Neural cell (in vitro differentiated cells): ENCODE results near the gene C3. TPM values are rescaled to one million over a fixed set of nuclear protein-coding genes. Genes with fewer than 3 reads are reported as not detected.

Experiments
- H2AFZ ChIP-seq: fragments of 200-600, 300-800 bp; sonication (generic), shearing (Covaris generic); 2 replicates; pipeline ENCODE4 v1.6.0; 2014; ENCODE audit warnings: low read depth, mild to moderate bottlenecking, antibody characterized with exemption, low read length, moderate library complexity
- H3F3A ChIP-seq: fragments of 200-600 bp; shearing (Covaris generic); 2 replicates; pipeline ENCODE4 v1.6.1; 2016; ENCODE audit warnings: mild to moderate bottlenecking, moderate library complexity, mixed read lengths, antibody characterized with exemption, low read length; ENCODE audit not compliant: insufficient read depth, poor library complexity, severe bottlenecking
- H3K27ac ChIP-seq: fragments of 200-600, 300-800 bp; sonication (generic), shearing (Covaris generic); 2 replicates; pipeline ENCODE4 v1.5.1; 2014; ENCODE audit warnings: mild to moderate bottlenecking, low read length, moderate library complexity
- H3K27me3 ChIP-seq: fragments of 300-800, 200-600 bp; sonication (generic), shearing (Covaris generic); 2 replicates; pipeline ENCODE4 v1.6.0; 2014; ENCODE audit warnings: mild to moderate bottlenecking, low read depth, low read length, moderate library complexity; ENCODE audit not compliant: insufficient read depth
- H3K36me3 ChIP-seq: fragments of 300-800, 200-600 bp; sonication (generic), shearing (Covaris generic); 2 replicates; pipeline ENCODE4 v1.5.1; 2014; ENCODE audit warnings: mild to moderate bottlenecking, antibody characterized with exemption, low read length, moderate library complexity; ENCODE audit not compliant: insufficient read depth
- H3K4me2 ChIP-seq: fragments of 300-800, 200-600 bp; sonication (generic), shearing (Covaris generic); 2 replicates; pipeline ENCODE4 v1.6.0; 2014; ENCODE audit warnings: mild to moderate bottlenecking, low read length
- H3K4me3 ChIP-seq: fragments of 300-800, 200-600 bp; sonication (generic), shearing (Covaris generic); 2 replicates; pipeline ENCODE4 v1.5.1; 2014; ENCODE audit warnings: mild to moderate bottlenecking, low read length, moderate library complexity
- H3K79me2 ChIP-seq: fragments of 200-600 bp; shearing (Covaris generic); replicated peaks from 2 replicates; pipeline ENCODE4 v1.6.0; 2014; ENCODE audit warnings: mild to moderate bottlenecking, low read length, moderate library complexity; ENCODE audit not compliant: insufficient read depth
- H3K9ac ChIP-seq: fragments of 300-800, 200-600 bp; sonication (generic), shearing (Covaris generic); 2 replicates; pipeline ENCODE4 v1.6.1; 2016; ENCODE audit warnings: mild to moderate bottlenecking, low read length, mixed read lengths
- H3K9me2 ChIP-seq: fragments of 200-600 bp; shearing (Covaris generic); 2 replicates; pipeline ENCODE4 v1.6.1; 2016; ENCODE audit warnings: mild to moderate bottlenecking, low read length, mixed read lengths; ENCODE audit not compliant: insufficient read depth
- H3K9me3 ChIP-seq: fragments of 200-600, 300-800 bp; sonication (generic), shearing (Covaris generic); 2 replicates; pipeline ENCODE4 v1.6.1; 2016; ENCODE audit warnings: mild to moderate bottlenecking, mixed run types, low read length, moderate library complexity, mixed read lengths
- H4K20me1 ChIP-seq: fragments of 200-600 bp; shearing (Covaris generic); 2 replicates; pipeline ENCODE4 v1.6.1; 2016; ENCODE audit warnings: mild to moderate bottlenecking, mixed run types; ENCODE audit not compliant: insufficient read depth
- CTCF ChIP-seq: fragments of 450-650 bp; IDR thresholded peaks from 2 replicates; pipeline ENCODE4 v1.5.1; 2014; ENCODE audit warnings: antibody characterized with exemption, mild to moderate bottlenecking, moderate library complexity; ENCODE audit not compliant: poor library complexity, severe bottlenecking
- EP300 ChIP-seq: fragments of 450-650 bp; conservative IDR thresholded peaks from 2 replicates; pipeline ENCODE4 v1.6.1; 2014; ENCODE audit warnings: antibody characterized with exemption, mild to moderate bottlenecking, moderate library complexity; ENCODE audit not compliant: poor library complexity, severe bottlenecking
- EZH2 ChIP-seq: fragments of 200-600, 300-800 bp; shearing (Covaris generic), sonication (generic); IDR thresholded peaks from 2 replicates; pipeline ENCODE4 v1.6.1; 2014; ENCODE audit warnings: antibody characterized with exemption, low read length, borderline replicate concordance, mild to moderate bottlenecking; ENCODE audit not compliant: insufficient read depth, poor library complexity, severe bottlenecking
- MXI1 ChIP-seq: fragments of 450-650 bp; conservative IDR thresholded peaks from 2 replicates; pipeline ENCODE4 v1.6.1; 2014; ENCODE audit warnings: antibody characterized with exemption, mild to moderate bottlenecking; ENCODE audit not compliant: poor library complexity, severe bottlenecking
- POLR2AphosphoS5 ChIP-seq: IDR thresholded peaks from 2 replicates; pipeline ENCODE4 v1.6.1; 2012
- RAD21 ChIP-seq: fragments of 450-650 bp; conservative IDR thresholded peaks from 2 replicates; pipeline ENCODE4 v1.6.1; 2014; ENCODE audit warnings: antibody characterized with exemption, mild to moderate bottlenecking, moderate library complexity
- REST ChIP-seq: IDR thresholded peaks from 2 replicates; pipeline ENCODE4 v1.6.1; 2012; ENCODE audit warnings: borderline replicate concordance
- SMC3 ChIP-seq: fragments of 450-650 bp; conservative IDR thresholded peaks from 2 replicates; pipeline ENCODE4 v1.6.1; 2014; ENCODE audit warnings: antibody characterized with exemption, mild to moderate bottlenecking, moderate library complexity; ENCODE audit not compliant: poor library complexity
- TAF1 ChIP-seq: IDR thresholded peaks from 2 replicates; pipeline ENCODE4 v1.6.1; 2012; ENCODE audit warnings: low read depth
- polyA plus RNA-seq: library from polyadenylated mRNA; depleted of rRNA; stranded (reverse); fragments of >200 nt; gene quantifications from 2 replicates; pipeline ENCODE4 v1.2.3, GENCODE V29; 2014

Gene C3
- polyA plus RNA-seq, 1 donor from 2014 or later = not detected

GRCh38 chr19:6738787-6739389 is 18.4 kb upstream of the C3 start:
- H3K4me3 ChIP-seq = peak overlapping the region; percentile 60
- H3F3A ChIP-seq = no peaks in the 10 kb centered on the region
- TF ChIP-seq TAF1 (no peak), REST (no peak), MXI1 (no peak), CTCF (peak; percentile 7)
- H4K20me1 ChIP-seq = no peaks in the 10 kb centered on the region
- H3K79me2 ChIP-seq = no peaks in the 10 kb centered on the region
- peak overlapping the region; percentile 56 for H2AFZ ChIP-seq
- H3K27ac ChIP-seq = no peak overlapping the region
- H3K9me3 ChIP-seq = no peaks in the 10 kb centered on the region
- no peaks in the 10 kb centered on the region for H3K9me2 ChIP-seq
- H3K27me3 ChIP-seq = peaks cover 8% of the 10 kb centered on the region
- H3K36me3 ChIP-seq = no peaks in the 10 kb centered on the region
- peak overlapping the region; percentile 38 for H3K9ac ChIP-seq
- H3K4me2 ChIP-seq = no peak overlapping the region

- no peaks in the 10 kb centered on the region for H3K9me2 ChIP-seq
- H3K27ac ChIP-seq = peak overlapping the region; percentile 61
- H3K27me3 ChIP-seq = peaks cover 8% of the 10 kb centered on the region
- no peaks in the 10 kb centered on the region for H4K20me1 ChIP-seq
- no peaks in the 10 kb centered on the region for H3K36me3 ChIP-seq
- H3K4me3 ChIP-seq = peak overlapping the region; percentile 33
- no peak overlapping the region for H3K4me2 ChIP-seq
- TF ChIP-seq EP300 = no peak
- TF ChIP-seq RAD21 = peak; percentile 38
- TF ChIP-seq EZH2 = no peak
- TF ChIP-seq REST = no peak
- no peak for TF ChIP-seq TAF1
- peak; percentile 65 for TF ChIP-seq CTCF
- TF ChIP-seq MXI1 = no peak
- TF ChIP-seq POLR2AphosphoS5 = no peak
- peak; percentile 57 for TF ChIP-seq SMC3
- H3K9me3 ChIP-seq = no peaks in the 10 kb centered on the region
- peak overlapping the region; percentile 38 for H3K9ac ChIP-seq
- peak overlapping the region; percentile 17 for H2AFZ ChIP-seq
- H3F3A ChIP-seq = no peaks in the 10 kb centered on the region
- H3K79me2 ChIP-seq = no peaks in the 10 kb centered on the region
These were observed 17.7 kb upstream of the C3 start for GRCh38 chr19:6737873-6738786.
